ENCODE results near the gene PTPRQ. TPM values are rescaled to one million over a fixed set of nuclear protein-coding genes. Genes with fewer than 3 reads are reported as not detected.

Gene PTPRQ
- total RNA-seq, 1 donor = not detected

GRCh38 chr12:80715713-80716249 lies 271.7 kb downstream of the PTPRQ start:
- DNase-seq (ENCODE audit: low read depth in 2 of 3, low spot score in 2 of 3) = no peak

GRCh38 chr12:80716696-80717469 lies 272.8 kb downstream of the PTPRQ start, which contains the start of gene MYF5:
TSS of gene MYF5 (plus strand) at chr12:80716912. CDS start at chr12:80717064, 152 bp downstream.
- no peak for DNase-seq (ENCODE audit: low read depth in 2 of 3, low spot score in 2 of 3)

- no peak for DNase-seq (ENCODE audit: low read depth in 2 of 3, low spot score in 2 of 3)
These were observed 273.8 kb downstream of the PTPRQ start for GRCh38 chr12:80717856-80718255.

- DNase-seq (ENCODE audit: low read depth in 2 of 3, low spot score in 2 of 3) = no peak
These were observed 276.5 kb downstream of the PTPRQ start for GRCh38 chr12:80720516-80720915.

GRCh38 chr12:80721326-80721725 lies 277.3 kb downstream of the PTPRQ start:
- no peak for DNase-seq (ENCODE audit: low read depth in 2 of 3, low spot score in 2 of 3)

Measured in hematopoietic multipotent progenitor cell (in vitro differentiated cells).